ENCODE results near the gene PLXNB2.

The PLXNB2 gene

GRCh38 chr22:50296658-50297490 lies 10.6 kb downstream of the PLXNB2 start:
- DNase-seq (ENCODE audit: low spot score) = no peak

GRCh38 chr22:50294319-50294656 lies 13.2 kb downstream of the PLXNB2 start:
- no peak for DNase-seq (ENCODE audit: low spot score)

- peak; percentile 61 for DNase-seq (ENCODE audit: low spot score)
Observed at GRCh38 chr22:50293441-50294318, 13.8 kb downstream of the PLXNB2 start.

GRCh38 chr22:50292643-50293440 lies 14.6 kb downstream of the PLXNB2 start:
- DNase-seq (ENCODE audit: low spot score) = no peak

GRCh38 chr22:50289942-50290630 lies 17.4 kb downstream of the PLXNB2 start:
- no peak for DNase-seq (ENCODE audit: low spot score)

- no peak for DNase-seq (ENCODE audit: low spot score)
Observed at GRCh38 chr22:50289151-50289941, 18.1 kb downstream of the PLXNB2 start.

- DNase-seq (ENCODE audit: low spot score) = no peak
Observed at GRCh38 chr22:50287731-50288130, 19.7 kb downstream of the PLXNB2 start.

- DNase-seq (ENCODE audit: low spot score) = no peak
Observed at GRCh38 chr22:50286701-50287318, 20.6 kb downstream of the PLXNB2 start.

GRCh38 chr22:50286275-50286674 lies 21.2 kb downstream of the PLXNB2 start:
- no peak for DNase-seq (ENCODE audit: low spot score)

GRCh38 chr22:50285568-50286229 lies 21.7 kb downstream of the PLXNB2 start:
- DNase-seq (ENCODE audit: low spot score) = no peak

GRCh38 chr22:50284479-50284878 lies 23.0 kb downstream of the PLXNB2 start:
- no peak for DNase-seq (ENCODE audit: low spot score)

- DNase-seq (ENCODE audit: low spot score) = no peak
Observed at GRCh38 chr22:50283821-50284220, 23.6 kb downstream of the PLXNB2 start.

GRCh38 chr22:50282361-50283155 lies 24.9 kb downstream of the PLXNB2 start:
- DNase-seq (ENCODE audit: low spot score) = no peak

- no peak for DNase-seq (ENCODE audit: low spot score)
Observed at GRCh38 chr22:50281957-50282356, 25.5 kb downstream of the PLXNB2 start.

- no peak for DNase-seq (ENCODE audit: low spot score)
Observed at GRCh38 chr22:50281384-50281760, 26.1 kb downstream of the PLXNB2 start.

GRCh38 chr22:50280708-50281383 lies 26.6 kb downstream of the PLXNB2 start:
- DNase-seq (ENCODE audit: low spot score) = no peak

GRCh38 chr22:50280022-50280707 lies 27.3 kb downstream of the PLXNB2 start:
- DNase-seq (ENCODE audit: low spot score) = no peak
